Mesothelial cell of epicardium (in vitro differentiated cells): ENCODE data around the gene DDB1. TPM values are rescaled to one million over a fixed set of nuclear protein-coding genes. Genes with fewer than 3 reads are reported as not detected.

Experiments
- DNase-seq, 2 experiments: peaks; one replicate each; pipeline ENCODE4 v3.0.0; 2021; ENCODE audit warnings: low spot score in 2 of 2; ENCODE audit not compliant: unreplicated experiment in 2 of 2
- H3K27ac Mint-ChIP-seq: 2 replicates; pipeline ENCODE4 v1.8.0; 2021; ENCODE audit warnings: mixed read lengths
- H3K27me3 Mint-ChIP-seq: 2 replicates; pipeline ENCODE4 v1.8.0; 2021; ENCODE audit warnings: low read depth, mixed read lengths
- H3K36me3 Mint-ChIP-seq: 2 replicates; pipeline ENCODE4 v1.8.0; 2021; ENCODE audit warnings: mixed read lengths
- H3K4me1 Mint-ChIP-seq: 2 replicates; pipeline ENCODE4 v1.8.0; 2021; ENCODE audit warnings: mixed read lengths
- H3K4me3 Mint-ChIP-seq: 2 replicates; pipeline ENCODE4 v1.8.0; 2021; ENCODE audit warnings: mild to moderate bottlenecking, moderate library complexity, mixed read lengths
- H3K9me3 Mint-ChIP-seq: 2 replicates; pipeline ENCODE4 v1.8.0; 2021; ENCODE audit warnings: mixed read lengths
- CTCF ChIP-seq: fragments of 200-600 bp; sonication (generic); IDR thresholded peaks from one replicate; pipeline ENCODE4 v1.5.0; 2021; ENCODE audit warnings: antibody characterized with exemption; ENCODE audit not compliant: unreplicated experiment
- total RNA-seq: library from RNA; stranded (reverse); gene quantifications from 3 replicates; pipeline ENCODE4 v1.2.1, GENCODE V29; 2021

The DDB1 gene
- total RNA-seq, 1 donor from 2014 or later = 253 TPM

- no peak overlapping the region for H3K27ac Mint-ChIP-seq
- H3K9me3 Mint-ChIP-seq = no peaks in the 10 kb centered on the region
- no peak for DNase-seq
- no peak for TF ChIP-seq CTCF
- H3K4me3 Mint-ChIP-seq = no peak overlapping the region
- no peaks in the 10 kb centered on the region for H3K27me3 Mint-ChIP-seq
- H3K36me3 Mint-ChIP-seq = peaks cover 14% of the 10 kb centered on the region
- no peaks in the 10 kb centered on the region for H3K4me1 Mint-ChIP-seq
Observed at GRCh38 chr11:61353131-61354067, 20.5 kb upstream of the DDB1 start.

- H3K4me3 Mint-ChIP-seq = no peak overlapping the region
- H3K36me3 Mint-ChIP-seq = peaks cover 14% of the 10 kb centered on the region
- no peaks in the 10 kb centered on the region for H3K4me1 Mint-ChIP-seq
- H3K27ac Mint-ChIP-seq = no peak overlapping the region
- H3K9me3 Mint-ChIP-seq = no peaks in the 10 kb centered on the region
- no peak for TF ChIP-seq CTCF
- DNase-seq = no peak
- H3K27me3 Mint-ChIP-seq = no peaks in the 10 kb centered on the region
Observed at GRCh38 chr11:61352038-61352437, 19.1 kb upstream of the DDB1 start.

- no peaks in the 10 kb centered on the region for H3K27me3 Mint-ChIP-seq
- no peak for TF ChIP-seq CTCF
- no peak overlapping the region for H3K27ac Mint-ChIP-seq
- DNase-seq = no peak
- no peaks in the 10 kb centered on the region for H3K9me3 Mint-ChIP-seq
- no peak overlapping the region for H3K4me3 Mint-ChIP-seq
- peaks cover 12% of the 10 kb centered on the region for H3K36me3 Mint-ChIP-seq
- H3K4me1 Mint-ChIP-seq = no peaks in the 10 kb centered on the region
Observed at GRCh38 chr11:61350803-61351202, 17.9 kb upstream of the DDB1 start.

- no peak for DNase-seq
- Mint-ChIP-seq H3K4me3 (no peak overlapping the region), H3K9me3 (no peaks in the 10 kb centered on the region), H3K36me3 (peaks cover 12% of the 10 kb centered on the region), H3K27ac (no peak overlapping the region), H3K4me1 (no peaks in the 10 kb centered on the region), H3K27me3 (no peaks in the 10 kb centered on the region)
- no peak for TF ChIP-seq CTCF
Observed at GRCh38 chr11:61350336-61350735, 17.4 kb upstream of the DDB1 start.

- H3K4me3 Mint-ChIP-seq = no peak overlapping the region
- H3K27me3 Mint-ChIP-seq = no peaks in the 10 kb centered on the region
- no peaks in the 10 kb centered on the region for H3K4me1 Mint-ChIP-seq
- peaks cover 12% of the 10 kb centered on the region for H3K36me3 Mint-ChIP-seq
- no peak overlapping the region for H3K27ac Mint-ChIP-seq
- H3K9me3 Mint-ChIP-seq = no peaks in the 10 kb centered on the region
- no peak for TF ChIP-seq CTCF
- DNase-seq = no peak
Observed at GRCh38 chr11:61349916-61350315, 17.0 kb upstream of the DDB1 start.
